ENCODE measurements around the gene CPED1.

CPED1 gene

GRCh38 chr7:121166916-121167315 is 178.4 kb downstream of the CPED1 start:
- H3K27ac ChIP-seq (ENCODE audit: low read length) = no peak overlapping the region
- H3K9me3 ChIP-seq (ENCODE audit: control insufficient read depth in 2 of 2, low read length in 2 of 2) = no peaks in the 10 kb centered on the region
- H3K4me3 ChIP-seq (ENCODE audit: low read length in 2 of 2) = no peak overlapping the region
- H3K9ac ChIP-seq (ENCODE audit: low read length in 2 of 2) = no peak overlapping the region
- no peaks in the 10 kb centered on the region for H3K27me3 ChIP-seq (ENCODE audit: control insufficient read depth in 1 of 2, insufficient read depth in 2 of 2, low read length in 2 of 2)
- H3K36me3 ChIP-seq (ENCODE audit: control insufficient read depth in 2 of 2, insufficient read depth in 2 of 2, low read length in 2 of 2) = peaks cover 0 to 3% of the 10 kb centered on the region in 2 donors
- H3K4me1 ChIP-seq (ENCODE audit: control insufficient read depth, insufficient read depth, low read length) = no peaks in the 10 kb centered on the region

- Histone ChIP-seq H3K27ac (ENCODE audit: low read length) (no peak overlapping the region), H3K9me3 (ENCODE audit: control insufficient read depth in 2 of 2, low read length in 2 of 2) (no peaks in the 10 kb centered on the region), H3K4me1 (ENCODE audit: control insufficient read depth, insufficient read depth, low read length) (no peaks in the 10 kb centered on the region), H3K9ac (ENCODE audit: low read length in 2 of 2) (no peak overlapping the region), H3K27me3 (ENCODE audit: control insufficient read depth in 1 of 2, insufficient read depth in 2 of 2, low read length in 2 of 2) (no peaks in the 10 kb centered on the region), H3K36me3 (ENCODE audit: control insufficient read depth in 2 of 2, insufficient read depth in 2 of 2, low read length in 2 of 2) (peaks cover 0 to 3% of the 10 kb centered on the region in 2 donors), H3K4me3 (ENCODE audit: low read length in 2 of 2) (no peak overlapping the region)
Observed at GRCh38 chr7:121167971-121168370, 179.5 kb downstream of the CPED1 start.

- H3K9ac ChIP-seq (ENCODE audit: low read length in 2 of 2) = no peak overlapping the region
- no peaks in the 10 kb centered on the region for H3K4me1 ChIP-seq (ENCODE audit: control insufficient read depth, insufficient read depth, low read length)
- H3K27ac ChIP-seq (ENCODE audit: low read length) = no peak overlapping the region
- no peak overlapping the region for H3K4me3 ChIP-seq (ENCODE audit: low read length in 2 of 2)
- no peaks in the 10 kb centered on the region for H3K9me3 ChIP-seq (ENCODE audit: control insufficient read depth in 2 of 2, low read length in 2 of 2)
- no peaks in the 10 kb centered on the region for H3K27me3 ChIP-seq (ENCODE audit: control insufficient read depth in 1 of 2, insufficient read depth in 2 of 2, low read length in 2 of 2)
- peaks cover 0 to 3% of the 10 kb centered on the region in 2 donors for H3K36me3 ChIP-seq (ENCODE audit: control insufficient read depth in 2 of 2, insufficient read depth in 2 of 2, low read length in 2 of 2)
Observed at GRCh38 chr7:121169469-121169868, 181.0 kb downstream of the CPED1 start.

- H3K9ac ChIP-seq (ENCODE audit: low read length in 2 of 2) = no peak overlapping the region
- no peaks in the 10 kb centered on the region for H3K27me3 ChIP-seq (ENCODE audit: control insufficient read depth in 1 of 2, insufficient read depth in 2 of 2, low read length in 2 of 2)
- H3K4me1 ChIP-seq (ENCODE audit: control insufficient read depth, insufficient read depth, low read length) = no peaks in the 10 kb centered on the region
- H3K27ac ChIP-seq (ENCODE audit: low read length) = no peak overlapping the region
- no peak overlapping the region for H3K4me3 ChIP-seq (ENCODE audit: low read length in 2 of 2)
- H3K36me3 ChIP-seq (ENCODE audit: control insufficient read depth in 2 of 2, insufficient read depth in 2 of 2, low read length in 2 of 2) = no peaks in the 10 kb centered on the region
- no peaks in the 10 kb centered on the region for H3K9me3 ChIP-seq (ENCODE audit: control insufficient read depth in 2 of 2, low read length in 2 of 2)
Observed at GRCh38 chr7:121172484-121172883, 184.0 kb downstream of the CPED1 start.

- H3K27me3 ChIP-seq (ENCODE audit: control insufficient read depth in 1 of 2, insufficient read depth in 2 of 2, low read length in 2 of 2) = no peaks in the 10 kb centered on the region
- H3K4me3 ChIP-seq (ENCODE audit: low read length in 2 of 2) = no peak overlapping the region
- H3K4me1 ChIP-seq (ENCODE audit: control insufficient read depth, insufficient read depth, low read length) = no peaks in the 10 kb centered on the region
- H3K27ac ChIP-seq (ENCODE audit: low read length) = no peak overlapping the region
- H3K36me3 ChIP-seq (ENCODE audit: control insufficient read depth in 2 of 2, insufficient read depth in 2 of 2, low read length in 2 of 2) = no peaks in the 10 kb centered on the region
- H3K9me3 ChIP-seq (ENCODE audit: control insufficient read depth in 2 of 2, low read length in 2 of 2) = no peaks in the 10 kb centered on the region
- no peak overlapping the region for H3K9ac ChIP-seq (ENCODE audit: low read length in 2 of 2)
Observed at GRCh38 chr7:121175826-121176225, 187.3 kb downstream of the CPED1 start.

GRCh38 chr7:121178452-121178851 is 189.9 kb downstream of the CPED1 start:
- Histone ChIP-seq H3K27me3 (ENCODE audit: control insufficient read depth in 1 of 2, insufficient read depth in 2 of 2, low read length in 2 of 2) (no peaks in the 10 kb centered on the region), H3K9ac (ENCODE audit: low read length in 2 of 2) (no peak overlapping the region), H3K27ac (ENCODE audit: low read length) (no peak overlapping the region), H3K36me3 (ENCODE audit: control insufficient read depth in 2 of 2, insufficient read depth in 2 of 2, low read length in 2 of 2) (no peaks in the 10 kb centered on the region), H3K9me3 (ENCODE audit: control insufficient read depth in 2 of 2, low read length in 2 of 2) (no peaks in the 10 kb centered on the region), H3K4me3 (ENCODE audit: low read length in 2 of 2) (no peak overlapping the region), H3K4me1 (ENCODE audit: control insufficient read depth, insufficient read depth, low read length) (no peaks in the 10 kb centered on the region)

- no peak overlapping the region for H3K9ac ChIP-seq (ENCODE audit: low read length in 2 of 2)
- H3K4me3 ChIP-seq (ENCODE audit: low read length in 2 of 2) = no peak overlapping the region
- H3K27me3 ChIP-seq (ENCODE audit: control insufficient read depth in 1 of 2, insufficient read depth in 2 of 2, low read length in 2 of 2) = no peaks in the 10 kb centered on the region
- H3K9me3 ChIP-seq (ENCODE audit: control insufficient read depth in 2 of 2, low read length in 2 of 2) = no peaks in the 10 kb centered on the region
- no peaks in the 10 kb centered on the region for H3K4me1 ChIP-seq (ENCODE audit: control insufficient read depth, insufficient read depth, low read length)
- no peaks in the 10 kb centered on the region for H3K36me3 ChIP-seq (ENCODE audit: control insufficient read depth in 2 of 2, insufficient read depth in 2 of 2, low read length in 2 of 2)
- H3K27ac ChIP-seq (ENCODE audit: low read length) = no peak overlapping the region
Observed at GRCh38 chr7:121178869-121179497, 190.5 kb downstream of the CPED1 start.

GRCh38 chr7:121180436-121181063 is 192.0 kb downstream of the CPED1 start:
- Histone ChIP-seq H3K36me3 (ENCODE audit: control insufficient read depth in 2 of 2, insufficient read depth in 2 of 2, low read length in 2 of 2) (no peaks in the 10 kb centered on the region), H3K27me3 (ENCODE audit: control insufficient read depth in 1 of 2, insufficient read depth in 2 of 2, low read length in 2 of 2) (no peaks in the 10 kb centered on the region), H3K9me3 (ENCODE audit: control insufficient read depth in 2 of 2, low read length in 2 of 2) (no peaks in the 10 kb centered on the region), H3K9ac (ENCODE audit: low read length in 2 of 2) (no peak overlapping the region), H3K4me3 (ENCODE audit: low read length in 2 of 2) (no peak overlapping the region), H3K27ac (ENCODE audit: low read length) (no peak overlapping the region), H3K4me1 (ENCODE audit: control insufficient read depth, insufficient read depth, low read length) (no peaks in the 10 kb centered on the region)

GRCh38 chr7:121181357-121181756 is 192.8 kb downstream of the CPED1 start:
- H3K9ac ChIP-seq (ENCODE audit: low read length in 2 of 2) = no peak overlapping the region
- no peak overlapping the region for H3K4me3 ChIP-seq (ENCODE audit: low read length in 2 of 2)
- no peaks in the 10 kb centered on the region for H3K27me3 ChIP-seq (ENCODE audit: control insufficient read depth in 1 of 2, insufficient read depth in 2 of 2, low read length in 2 of 2)
- H3K27ac ChIP-seq (ENCODE audit: low read length) = no peak overlapping the region
- H3K36me3 ChIP-seq (ENCODE audit: control insufficient read depth in 2 of 2, insufficient read depth in 2 of 2, low read length in 2 of 2) = no peaks in the 10 kb centered on the region
- H3K4me1 ChIP-seq (ENCODE audit: control insufficient read depth, insufficient read depth, low read length) = no peaks in the 10 kb centered on the region
- no peaks in the 10 kb centered on the region for H3K9me3 ChIP-seq (ENCODE audit: control insufficient read depth in 2 of 2, low read length in 2 of 2)

- Histone ChIP-seq H3K9ac (ENCODE audit: low read length in 2 of 2) (no peak overlapping the region), H3K9me3 (ENCODE audit: control insufficient read depth in 2 of 2, low read length in 2 of 2) (no peaks in the 10 kb centered on the region), H3K4me3 (ENCODE audit: low read length in 2 of 2) (no peak overlapping the region), H3K27ac (ENCODE audit: low read length) (no peak overlapping the region), H3K27me3 (ENCODE audit: control insufficient read depth in 1 of 2, insufficient read depth in 2 of 2, low read length in 2 of 2) (no peaks in the 10 kb centered on the region), H3K36me3 (ENCODE audit: control insufficient read depth in 2 of 2, insufficient read depth in 2 of 2, low read length in 2 of 2) (no peaks in the 10 kb centered on the region), H3K4me1 (ENCODE audit: control insufficient read depth, insufficient read depth, low read length) (no peaks in the 10 kb centered on the region)
Observed at GRCh38 chr7:121182281-121182680, 193.8 kb downstream of the CPED1 start.

GRCh38 chr7:121182902-121183301 is 194.4 kb downstream of the CPED1 start:
- no peak overlapping the region for H3K27ac ChIP-seq (ENCODE audit: low read length)
- H3K4me1 ChIP-seq (ENCODE audit: control insufficient read depth, insufficient read depth, low read length) = no peaks in the 10 kb centered on the region
- H3K9ac ChIP-seq (ENCODE audit: low read length in 2 of 2) = no peak overlapping the region
- H3K36me3 ChIP-seq (ENCODE audit: control insufficient read depth in 2 of 2, insufficient read depth in 2 of 2, low read length in 2 of 2) = no peaks in the 10 kb centered on the region
- no peaks in the 10 kb centered on the region for H3K27me3 ChIP-seq (ENCODE audit: control insufficient read depth in 1 of 2, insufficient read depth in 2 of 2, low read length in 2 of 2)
- no peaks in the 10 kb centered on the region for H3K9me3 ChIP-seq (ENCODE audit: control insufficient read depth in 2 of 2, low read length in 2 of 2)
- no peak overlapping the region for H3K4me3 ChIP-seq (ENCODE audit: low read length in 2 of 2)
